ENCODE measurements around the gene AHNAK.

- TF ChIP-seq CTCF (IDR thresholded peaks at IDR 0.05) (no peak), POLR2A (IDR thresholded peaks at IDR 0.05) (no peak)
Observed at GRCh38 chr11:62546929-62547625, 471 bp upstream of the AHNAK start.
